Calu3 (cell line): ENCODE results near the gene PLCG2. TPM values are rescaled to one million over a fixed set of nuclear protein-coding genes. Genes with fewer than 3 reads are reported as not detected.

ENCODE experiments used
- BruUV-seq: library from RNA; stranded (reverse); fragments of 400-500 nt; replicated peaks from 2 replicates; lab custom pipeline; 2021; lab: Mats Ljungman, UMichigan
- CTCF ChIA-PET: fragments of 300-600 bp; sonication (Branson Sonifier 250); formaldehyde crosslinking; loops from one replicate; lab custom pipeline; 2022; ENCODE audit warnings: antibody characterized with exemption; lab: Charles Lee
- DNase-seq: peaks from one replicate; pipeline ENCODE4 v3.0.0; 2022
- H3K27ac Mint-ChIP-seq: one replicate; pipeline ENCODE4 v1.8.0; 2022; ENCODE audit warnings: mixed read lengths; ENCODE audit not compliant: unreplicated experiment
- H3K27me3 Mint-ChIP-seq: one replicate; pipeline ENCODE4 v1.8.0; 2022; ENCODE audit warnings: mixed read lengths; ENCODE audit not compliant: unreplicated experiment
- H3K36me3 Mint-ChIP-seq: one replicate; pipeline ENCODE4 v1.8.0; 2022; ENCODE audit warnings: mild to moderate bottlenecking, moderate library complexity, mixed read lengths; ENCODE audit not compliant: insufficient read depth, unreplicated experiment
- H3K4me1 Mint-ChIP-seq: one replicate; pipeline ENCODE4 v1.8.0; 2022; ENCODE audit warnings: mild to moderate bottlenecking, low read depth, mixed read lengths; ENCODE audit not compliant: unreplicated experiment
- H3K4me3 Mint-ChIP-seq: one replicate; pipeline ENCODE4 v1.8.0; 2022; ENCODE audit warnings: mild to moderate bottlenecking, low read depth, moderate library complexity, mixed read lengths; ENCODE audit not compliant: unreplicated experiment
- H3K9me3 Mint-ChIP-seq: one replicate; pipeline ENCODE4 v1.8.0; 2022; ENCODE audit warnings: low read depth, mixed read lengths; ENCODE audit not compliant: unreplicated experiment
- CTCF ChIP-seq: fragments of 200-600 bp; IDR thresholded peaks from one replicate; pipeline ENCODE4 v1.8.0; 2022; ENCODE audit warnings: antibody characterized with exemption; ENCODE audit not compliant: unreplicated experiment
- intact Hi-C: fragments of 100-400 bp; cut with micrococcal nuclease; formaldehyde crosslinking; loops from one replicate; pipeline ENCODE4 v1.10.0; 2022; ENCODE audit not compliant: unreplicated experiment
- total RNA-seq: library from RNA; stranded (reverse); gene quantifications from 2 replicates; pipeline ENCODE4 v1.2.3, GENCODE V29; 2022

Gene PLCG2
- total RNA-seq, 1 experiment from 2014 or later, result 3.4 TPM

- H3K4me1 Mint-ChIP-seq, result no peaks in the 10 kb centered on the region
- BruUV-seq, result no TSS peak
- no peaks in the 10 kb centered on the region for H3K9me3 Mint-ChIP-seq
- DNase-seq, result no peak
- intact Hi-C loops, result no loop called here
- no peak for TF ChIP-seq CTCF
- no peaks in the 10 kb centered on the region for H3K36me3 Mint-ChIP-seq
- H3K27me3 Mint-ChIP-seq, result peaks cover 86% of the 10 kb centered on the region
- no peak overlapping the region for H3K27ac Mint-ChIP-seq
- CTCF ChIA-PET, result interaction anchor here (1.5 kb wide), 1 partner anchor 29 kb away, joined by 3 read pairs; no protein-coding TSS in a partner anchor
- H3K4me3 Mint-ChIP-seq, result no peak overlapping the region
Measured at GRCh38 chr16:81808933-81809480, 29.9 kb downstream of the PLCG2 start.

GRCh38 chr16:81809567-81809966 is 30.5 kb downstream of the PLCG2 start:
- no peak overlapping the region for H3K27ac Mint-ChIP-seq
- BruUV-seq, result no TSS peak
- H3K36me3 Mint-ChIP-seq, result no peaks in the 10 kb centered on the region
- H3K9me3 Mint-ChIP-seq, result no peaks in the 10 kb centered on the region
- CTCF ChIA-PET, result no interaction called here
- no peak for TF ChIP-seq CTCF
- H3K4me1 Mint-ChIP-seq, result no peaks in the 10 kb centered on the region
- intact Hi-C loops, result no loop called here
- no peak overlapping the region for H3K4me3 Mint-ChIP-seq
- peaks cover 86% of the 10 kb centered on the region for H3K27me3 Mint-ChIP-seq
- DNase-seq, result no peak

GRCh38 chr16:81810361-81810760 is 31.3 kb downstream of the PLCG2 start:
- no peak for DNase-seq
- intact Hi-C loops, result no loop called here
- BruUV-seq, result no TSS peak
- Mint-ChIP-seq H3K36me3 (no peaks in the 10 kb centered on the region), H3K27me3 (peaks cover 84% of the 10 kb centered on the region), H3K4me1 (no peaks in the 10 kb centered on the region), H3K4me3 (no peak overlapping the region), H3K9me3 (no peaks in the 10 kb centered on the region), H3K27ac (no peak overlapping the region)
- TF ChIP-seq CTCF, result no peak
- CTCF ChIA-PET, result interaction anchor here (0.7 kb wide), 1 partner anchor 45 kb away, joined by 3 read pairs; no protein-coding TSS in a partner anchor

- Mint-ChIP-seq H3K36me3 (no peaks in the 10 kb centered on the region), H3K4me3 (no peak overlapping the region), H3K27ac (no peak overlapping the region), H3K27me3 (peaks cover 77% of the 10 kb centered on the region), H3K9me3 (no peaks in the 10 kb centered on the region), H3K4me1 (no peaks in the 10 kb centered on the region)
- no peak for TF ChIP-seq CTCF
- no peak for DNase-seq
- CTCF ChIA-PET, result no interaction called here
- BruUV-seq, result no TSS peak
- intact Hi-C loops, result no loop called here
Measured at GRCh38 chr16:81810894-81811538, 31.9 kb downstream of the PLCG2 start.
